H1 (cell line): ENCODE data around the gene OSBPL9. TPM values are rescaled to one million over a fixed set of nuclear protein-coding genes. Genes with fewer than 3 reads are reported as not detected.

Experiments
- BCL11A ChIP-seq, 2 experiments: IDR thresholded peaks; one replicate each; pipeline ENCODE4 v1.6.1; 2011; ENCODE audit warnings: low read depth in 2 of 2, low read length in 2 of 2, mild to moderate bottlenecking in 2 of 2
- KDM1A ChIP-seq: fragments of 200-600, 300-600 bp; sonication (generic); IDR thresholded peaks from 2 replicates; pipeline ENCODE4 v1.7.1; 2016; ENCODE audit warnings: mild to moderate bottlenecking, low read length, borderline replicate concordance
- KDM5A ChIP-seq: fragments of 200-600 bp; IDR thresholded peaks from 2 replicates; pipeline ENCODE4 v1.7.1; 2012; ENCODE audit warnings: mild to moderate bottlenecking, low read length, inconsistent platforms, mixed read lengths
- SP1 ChIP-seq: IDR thresholded peaks from 2 replicates; pipeline ENCODE4 v1.6.1; 2011; ENCODE audit warnings: low read depth, low read length
- SP2 ChIP-seq: IDR thresholded peaks from 2 replicates; pipeline ENCODE4 v1.6.1; 2012; ENCODE audit warnings: mild to moderate bottlenecking, low read length, inconsistent platforms
- SRF ChIP-seq: IDR thresholded peaks from 2 replicates; pipeline ENCODE4 v1.6.1; 2011; ENCODE audit warnings: mild to moderate bottlenecking, low read depth, low read length, moderate library complexity
- USF2 ChIP-seq: IDR thresholded peaks from 2 replicates; pipeline ENCODE4 v1.6.1; 2011; ENCODE audit warnings: low read length, improper control_type of control experiment
- polyA plus RNA-seq, 7 experiments: library from polyadenylated mRNA; depleted of rRNA in 3 of 7; stranded (reverse) in 5 of 7; unstranded in 2 of 7; fragments of >200 nt in 5 of 7; fragments of 200-250 nt in 2 of 7; gene quantifications; 1 replicate in 5 of 7; 2 replicates in 1 of 7; 4 replicates in 1 of 7; pipeline versions ENCODE4 v1.2.1 to v1.2.3, GENCODE V29; 2011 to 2013; ENCODE audit warnings: missing spikeins in 2 of 7, mixed read lengths in 2 of 7
- total RNA-seq: library from RNA; stranded (reverse); fragmentation: NEBNext Ultra II Directional; extraction: Animal tissue kit (Norgen Biotek cat#: 25700); gene quantifications from 2 replicates; pipeline ENCODE4 v1.2.1, GENCODE V29; 2021
- TF ChIP-seq, protein P1 (sequence below): fragments of 300-600 bp; sonication (generic); IDR thresholded peaks from 2 replicates; pipeline ENCODE4 v1.7.1; 2012; ENCODE audit warnings: low read length, moderate library complexity, mild to moderate bottlenecking, inconsistent platforms; ENCODE audit not compliant: insufficient replicate concordance

OSBPL9 gene
- total and polyA plus RNA-seq, 2 of the 8 experiments (the other 6 are each of a cell fraction or from before 2014, with no cell fraction given) = 58.2 to 71.6 TPM

DNA sequence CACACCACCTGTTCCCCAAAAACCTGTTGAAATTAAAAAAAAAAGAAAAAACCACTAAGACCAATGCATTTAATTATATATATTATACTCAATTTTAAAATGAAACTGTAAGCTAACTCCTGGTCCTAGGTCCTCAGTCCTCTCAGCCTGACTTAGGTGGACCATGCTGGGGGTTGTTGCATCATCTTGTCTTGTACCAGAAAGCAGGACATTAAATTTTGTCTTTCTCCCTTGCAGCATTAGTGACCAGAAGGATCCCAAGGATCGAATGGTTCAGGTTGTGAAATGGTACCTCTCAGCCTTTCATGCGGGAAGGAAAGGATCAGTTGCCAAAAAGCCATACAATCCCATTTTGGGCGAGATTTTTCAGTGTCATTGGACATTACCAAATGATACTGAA lies 164.0 kb downstream of the OSBPL9 start (continued):
- TF ChIP-seq BCL11A (IDR thresholded peaks at IDR 0.05; ENCODE audit: low read depth in 2 of 2, low read length in 2 of 2) (no peak), KDM5A (no peak), SP2 (no peak), SP1 (no peak), SRF (no peak), USF2 (no peak), KDM1A (no peak)
- TF ChIP-seq, protein P1, sequence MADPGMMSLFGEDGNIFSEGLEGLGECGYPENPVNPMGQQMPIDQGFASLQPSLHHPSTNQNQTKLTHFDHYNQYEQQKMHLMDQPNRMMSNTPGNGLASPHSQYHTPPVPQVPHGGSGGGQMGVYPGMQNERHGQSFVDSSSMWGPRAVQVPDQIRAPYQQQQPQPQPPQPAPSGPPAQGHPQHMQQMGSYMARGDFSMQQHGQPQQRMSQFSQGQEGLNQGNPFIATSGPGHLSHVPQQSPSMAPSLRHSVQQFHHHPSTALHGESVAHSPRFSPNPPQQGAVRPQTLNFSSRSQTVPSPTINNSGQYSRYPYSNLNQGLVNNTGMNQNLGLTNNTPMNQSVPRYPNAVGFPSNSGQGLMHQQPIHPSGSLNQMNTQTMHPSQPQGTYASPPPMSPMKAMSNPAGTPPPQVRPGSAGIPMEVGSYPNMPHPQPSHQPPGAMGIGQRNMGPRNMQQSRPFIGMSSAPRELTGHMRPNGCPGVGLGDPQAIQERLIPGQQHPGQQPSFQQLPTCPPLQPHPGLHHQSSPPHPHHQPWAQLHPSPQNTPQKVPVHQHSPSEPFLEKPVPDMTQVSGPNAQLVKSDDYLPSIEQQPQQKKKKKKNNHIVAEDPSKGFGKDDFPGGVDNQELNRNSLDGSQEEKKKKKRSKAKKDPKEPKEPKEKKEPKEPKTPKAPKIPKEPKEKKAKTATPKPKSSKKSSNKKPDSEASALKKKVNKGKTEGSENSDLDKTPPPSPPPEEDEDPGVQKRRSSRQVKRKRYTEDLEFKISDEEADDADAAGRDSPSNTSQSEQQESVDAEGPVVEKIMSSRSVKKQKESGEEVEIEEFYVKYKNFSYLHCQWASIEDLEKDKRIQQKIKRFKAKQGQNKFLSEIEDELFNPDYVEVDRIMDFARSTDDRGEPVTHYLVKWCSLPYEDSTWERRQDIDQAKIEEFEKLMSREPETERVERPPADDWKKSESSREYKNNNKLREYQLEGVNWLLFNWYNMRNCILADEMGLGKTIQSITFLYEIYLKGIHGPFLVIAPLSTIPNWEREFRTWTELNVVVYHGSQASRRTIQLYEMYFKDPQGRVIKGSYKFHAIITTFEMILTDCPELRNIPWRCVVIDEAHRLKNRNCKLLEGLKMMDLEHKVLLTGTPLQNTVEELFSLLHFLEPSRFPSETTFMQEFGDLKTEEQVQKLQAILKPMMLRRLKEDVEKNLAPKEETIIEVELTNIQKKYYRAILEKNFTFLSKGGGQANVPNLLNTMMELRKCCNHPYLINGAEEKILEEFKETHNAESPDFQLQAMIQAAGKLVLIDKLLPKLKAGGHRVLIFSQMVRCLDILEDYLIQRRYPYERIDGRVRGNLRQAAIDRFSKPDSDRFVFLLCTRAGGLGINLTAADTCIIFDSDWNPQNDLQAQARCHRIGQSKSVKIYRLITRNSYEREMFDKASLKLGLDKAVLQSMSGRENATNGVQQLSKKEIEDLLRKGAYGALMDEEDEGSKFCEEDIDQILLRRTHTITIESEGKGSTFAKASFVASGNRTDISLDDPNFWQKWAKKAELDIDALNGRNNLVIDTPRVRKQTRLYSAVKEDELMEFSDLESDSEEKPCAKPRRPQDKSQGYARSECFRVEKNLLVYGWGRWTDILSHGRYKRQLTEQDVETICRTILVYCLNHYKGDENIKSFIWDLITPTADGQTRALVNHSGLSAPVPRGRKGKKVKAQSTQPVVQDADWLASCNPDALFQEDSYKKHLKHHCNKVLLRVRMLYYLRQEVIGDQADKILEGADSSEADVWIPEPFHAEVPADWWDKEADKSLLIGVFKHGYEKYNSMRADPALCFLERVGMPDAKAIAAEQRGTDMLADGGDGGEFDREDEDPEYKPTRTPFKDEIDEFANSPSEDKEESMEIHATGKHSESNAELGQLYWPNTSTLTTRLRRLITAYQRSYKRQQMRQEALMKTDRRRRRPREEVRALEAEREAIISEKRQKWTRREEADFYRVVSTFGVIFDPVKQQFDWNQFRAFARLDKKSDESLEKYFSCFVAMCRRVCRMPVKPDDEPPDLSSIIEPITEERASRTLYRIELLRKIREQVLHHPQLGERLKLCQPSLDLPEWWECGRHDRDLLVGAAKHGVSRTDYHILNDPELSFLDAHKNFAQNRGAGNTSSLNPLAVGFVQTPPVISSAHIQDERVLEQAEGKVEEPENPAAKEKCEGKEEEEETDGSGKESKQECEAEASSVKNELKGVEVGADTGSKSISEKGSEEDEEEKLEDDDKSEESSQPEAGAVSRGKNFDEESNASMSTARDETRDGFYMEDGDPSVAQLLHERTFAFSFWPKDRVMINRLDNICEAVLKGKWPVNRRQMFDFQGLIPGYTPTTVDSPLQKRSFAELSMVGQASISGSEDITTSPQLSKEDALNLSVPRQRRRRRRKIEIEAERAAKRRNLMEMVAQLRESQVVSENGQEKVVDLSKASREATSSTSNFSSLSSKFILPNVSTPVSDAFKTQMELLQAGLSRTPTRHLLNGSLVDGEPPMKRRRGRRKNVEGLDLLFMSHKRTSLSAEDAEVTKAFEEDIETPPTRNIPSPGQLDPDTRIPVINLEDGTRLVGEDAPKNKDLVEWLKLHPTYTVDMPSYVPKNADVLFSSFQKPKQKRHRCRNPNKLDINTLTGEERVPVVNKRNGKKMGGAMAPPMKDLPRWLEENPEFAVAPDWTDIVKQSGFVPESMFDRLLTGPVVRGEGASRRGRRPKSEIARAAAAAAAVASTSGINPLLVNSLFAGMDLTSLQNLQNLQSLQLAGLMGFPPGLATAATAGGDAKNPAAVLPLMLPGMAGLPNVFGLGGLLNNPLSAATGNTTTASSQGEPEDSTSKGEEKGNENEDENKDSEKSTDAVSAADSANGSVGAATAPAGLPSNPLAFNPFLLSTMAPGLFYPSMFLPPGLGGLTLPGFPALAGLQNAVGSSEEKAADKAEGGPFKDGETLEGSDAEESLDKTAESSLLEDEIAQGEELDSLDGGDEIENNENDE = no peak
